ENCODE results near the gene LHFPL2.
A peak's percentile ranks its signal among the peaks of the same experiment; 100 is the strongest.

LHFPL2 gene

GRCh38 chr5:78647351-78647818 lies 1.2 kb downstream of the LHFPL2 start:
- TF ChIP-seq CTCF (IDR thresholded peaks at IDR 0.05; ENCODE audit: insufficient read depth, low read length, missing control alignments), result no peak
- CTCF ChIA-PET, result interaction anchor here (0.5 to 1.4 kb wide), 8 partner anchors 10 to 327 kb away, joined by 3 to 4 read pairs (median 3); no protein-coding TSS in a partner anchor
- peak overlapping the region; percentile 75 for H3K4me3 ChIP-seq (ENCODE audit: low read depth, low read length)
- no peak for DNase-seq (ENCODE audit: low read depth, low spot score)
- POLR2A ChIA-PET, result interaction anchor here (0.7 to 0.9 kb wide), 3 partner anchors 9 to 100 kb away, joined by 3 read pairs; no protein-coding TSS in a partner anchor

- H3K4me3 ChIP-seq (ENCODE audit: low read depth, low read length), result no peak overlapping the region
- DNase-seq (ENCODE audit: low read depth, low spot score), result no peak
- ChIA-PET CTCF (interaction anchor here (0.7 kb wide), 1 partner anchor 33 kb away, joined by 3 read pairs; no protein-coding TSS in a partner anchor), POLR2A (no interaction called here)
- no peak for TF ChIP-seq CTCF (IDR thresholded peaks at IDR 0.05; ENCODE audit: insufficient read depth, low read length, missing control alignments)
Observed at GRCh38 chr5:78644741-78645300, 3.8 kb downstream of the LHFPL2 start.

GRCh38 chr5:78644129-78644528 lies 4.4 kb downstream of the LHFPL2 start:
- ChIA-PET CTCF (interaction anchor here (0.7 kb wide), 1 partner anchor 32 kb away, joined by 3 read pairs; no protein-coding TSS in a partner anchor), POLR2A (no interaction called here)
- no peak for DNase-seq (ENCODE audit: low read depth, low spot score)
- H3K4me3 ChIP-seq (ENCODE audit: low read depth, low read length), result no peak overlapping the region
- TF ChIP-seq CTCF (IDR thresholded peaks at IDR 0.05; ENCODE audit: insufficient read depth, low read length, missing control alignments), result no peak

GRCh38 chr5:78642701-78643100 lies 5.9 kb downstream of the LHFPL2 start:
- CTCF ChIA-PET, result interaction anchor here (0.9 kb wide), 1 partner anchor 175 kb away, joined by 3 read pairs; no protein-coding TSS in a partner anchor
- no peak for TF ChIP-seq CTCF (IDR thresholded peaks at IDR 0.05; ENCODE audit: insufficient read depth, low read length, missing control alignments)
- H3K4me3 ChIP-seq (ENCODE audit: low read depth, low read length), result no peak overlapping the region
- POLR2A ChIA-PET, result no interaction called here
- no peak for DNase-seq (ENCODE audit: low read depth, low spot score)

GRCh38 chr5:78640662-78641474 lies 7.7 kb downstream of the LHFPL2 start:
- no peak for TF ChIP-seq CTCF (IDR thresholded peaks at IDR 0.05; ENCODE audit: insufficient read depth, low read length, missing control alignments)
- H3K4me3 ChIP-seq (ENCODE audit: low read depth, low read length), result no peak overlapping the region
- CTCF ChIA-PET, result interaction anchor here (0.6 to 1.7 kb wide), 4 partner anchors 9 to 379 kb away, joined by 3 to 4 read pairs (median 3); no protein-coding TSS in a partner anchor
- POLR2A ChIA-PET, result no interaction called here
- no peak for DNase-seq (ENCODE audit: low read depth, low spot score)

- ChIA-PET CTCF (interaction anchor here (0.6 to 1.7 kb wide), 3 partner anchors 172 to 381 kb away, joined by 3 to 4 read pairs (median 3); no protein-coding TSS in a partner anchor), POLR2A (no interaction called here)
- no peak for DNase-seq (ENCODE audit: low read depth, low spot score)
- no peak overlapping the region for H3K4me3 ChIP-seq (ENCODE audit: low read depth, low read length)
- TF ChIP-seq CTCF (IDR thresholded peaks at IDR 0.05; ENCODE audit: insufficient read depth, low read length, missing control alignments), result no peak
Observed at GRCh38 chr5:78639791-78640190, 8.8 kb downstream of the LHFPL2 start.

Data from AG04449 (cell line).